Activated CD4-positive, alpha-beta T cell treated with anti-CD3 and anti-CD28 coated beads, Interleukin-2, amount 50 U/mL, for 16 hours (primary cell): ENCODE measurements around the gene PCDHGA4.
A peak's percentile ranks its signal among the peaks of the same experiment; 100 is the strongest.
"Not testable (repeated sequence)": the region's sequence is repeated elsewhere in the genome, so short reads cannot be mapped to it uniquely, and the experiment has no call there.

Source experiments
- DNase-seq: peaks from one replicate; pipeline ENCODE4 v3.0.0-alpha.2; 2020

The PCDHGA4 gene

GRCh38 chr5:141349917-141350619 lies 4.8 kb upstream of the PCDHGA4 start, which contains the start of gene PCDHGB1:
Gene PCDHGB1, plus strand, starts transcription at chr5:141350099. Its CDS starts 162 bp downstream, at chr5:141350261.
- peak; percentile 21 for DNase-seq

GRCh38 chr5:141351591-141351990 lies 3.2 kb upstream of the PCDHGA4 start:
- no peak for DNase-seq

DNA sequence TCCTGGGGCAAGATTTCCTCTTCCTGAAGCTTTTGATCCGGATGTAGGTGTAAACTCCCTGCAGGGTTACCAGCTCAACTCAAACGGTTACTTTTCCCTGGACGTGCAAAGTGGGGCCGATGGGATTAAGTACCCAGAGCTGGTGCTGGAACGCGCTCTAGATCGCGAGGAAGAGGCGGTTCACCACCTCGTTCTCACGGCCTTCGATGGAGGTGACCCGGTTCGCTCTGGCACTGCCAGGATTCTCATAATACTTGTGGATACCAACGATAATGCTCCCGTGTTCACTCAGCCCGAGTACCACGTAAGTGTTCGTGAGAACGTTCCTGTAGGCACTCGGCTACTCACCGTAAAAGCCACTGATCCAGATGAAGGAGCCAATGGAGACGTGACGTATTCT lies 820 bp downstream of the PCDHGA4 start:
- no peak for DNase-seq

- DNase-seq = no peak
Observed at GRCh38 chr5:141356133-141356532, 1.3 kb downstream of the PCDHGA4 start.

DNA sequence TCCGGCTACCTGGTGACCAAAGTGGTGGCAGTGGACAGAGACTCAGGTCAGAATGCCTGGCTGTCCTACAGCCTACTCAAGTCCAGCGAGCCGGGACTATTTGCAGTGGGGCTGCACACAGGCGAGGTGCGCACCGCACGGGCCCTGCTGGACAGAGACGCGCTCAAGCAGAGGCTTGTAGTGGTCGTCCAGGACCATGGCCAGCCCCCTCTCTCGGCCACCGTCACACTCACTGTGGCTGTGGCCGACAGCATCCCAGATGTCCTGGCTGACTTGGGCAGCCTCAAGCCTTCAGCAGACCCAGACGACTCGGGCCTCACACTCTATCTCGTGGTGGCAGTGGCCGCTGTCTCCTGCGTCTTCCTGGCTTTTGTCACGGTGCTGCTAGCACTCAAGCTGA lies 2.1 kb downstream of the PCDHGA4 start:
- DNase-seq = no peak

DNA sequence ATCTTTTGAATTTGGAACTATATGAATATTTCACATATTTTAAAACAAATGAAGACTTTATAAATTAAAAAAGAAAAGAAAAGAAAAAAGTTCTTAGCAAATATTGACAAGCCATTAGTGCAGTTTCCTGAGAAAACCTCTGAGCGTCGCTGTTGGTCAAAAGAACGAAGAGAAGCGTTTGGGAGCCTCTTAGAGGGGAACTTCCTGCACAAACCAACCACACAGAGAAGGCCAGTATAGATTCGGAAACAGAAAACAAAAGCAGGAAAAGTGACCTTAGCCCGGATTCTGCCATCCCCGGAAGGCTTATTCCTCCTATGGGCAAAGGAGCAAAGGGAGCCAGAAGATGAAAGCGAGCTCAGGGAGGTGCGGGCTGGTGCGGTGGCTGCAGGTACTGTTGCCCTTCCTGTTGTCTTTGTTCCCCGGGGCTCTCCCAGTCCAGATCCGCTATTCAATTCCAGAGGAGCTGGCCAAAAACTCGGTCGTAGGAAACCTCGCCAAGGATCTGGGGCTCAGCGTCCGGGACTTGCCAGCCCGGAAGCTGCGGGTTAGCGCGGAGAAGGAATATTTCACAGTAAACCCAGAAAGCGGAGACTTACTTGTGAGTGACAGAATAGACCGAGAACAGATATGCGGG lies 5.1 kb downstream of the PCDHGA4 start, which contains the start of gene PCDHGB2:
Gene PCDHGB2 (plus strand): TSS at position 205 of the 637 bp plus-strand sequence. CDS start 142 bp downstream, at position 347.
- no peak for DNase-seq

- DNase-seq = no peak
Observed at GRCh38 chr5:141360685-141361084, 5.9 kb downstream of the PCDHGA4 start.

DNA sequence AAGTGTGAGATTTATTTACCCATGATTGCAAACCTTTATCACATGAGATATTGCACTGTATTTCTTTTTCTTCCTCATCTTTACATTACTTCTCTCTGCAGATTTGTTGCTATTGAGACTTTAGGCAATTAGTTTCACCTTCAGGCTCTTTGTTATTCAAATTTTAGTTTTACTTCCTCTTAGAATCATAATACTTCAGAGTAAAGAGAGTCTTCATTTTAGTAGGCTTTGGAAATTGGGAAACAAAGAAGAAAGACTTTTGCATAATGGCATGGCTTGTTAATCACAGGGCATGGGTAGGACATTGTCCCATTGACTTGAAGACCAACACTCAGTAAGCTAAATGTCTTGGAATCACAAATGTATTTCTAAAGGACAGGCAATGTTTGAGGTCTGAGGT lies 7.9 kb downstream of the PCDHGA4 start:
- DNase-seq = no peak

DNA sequence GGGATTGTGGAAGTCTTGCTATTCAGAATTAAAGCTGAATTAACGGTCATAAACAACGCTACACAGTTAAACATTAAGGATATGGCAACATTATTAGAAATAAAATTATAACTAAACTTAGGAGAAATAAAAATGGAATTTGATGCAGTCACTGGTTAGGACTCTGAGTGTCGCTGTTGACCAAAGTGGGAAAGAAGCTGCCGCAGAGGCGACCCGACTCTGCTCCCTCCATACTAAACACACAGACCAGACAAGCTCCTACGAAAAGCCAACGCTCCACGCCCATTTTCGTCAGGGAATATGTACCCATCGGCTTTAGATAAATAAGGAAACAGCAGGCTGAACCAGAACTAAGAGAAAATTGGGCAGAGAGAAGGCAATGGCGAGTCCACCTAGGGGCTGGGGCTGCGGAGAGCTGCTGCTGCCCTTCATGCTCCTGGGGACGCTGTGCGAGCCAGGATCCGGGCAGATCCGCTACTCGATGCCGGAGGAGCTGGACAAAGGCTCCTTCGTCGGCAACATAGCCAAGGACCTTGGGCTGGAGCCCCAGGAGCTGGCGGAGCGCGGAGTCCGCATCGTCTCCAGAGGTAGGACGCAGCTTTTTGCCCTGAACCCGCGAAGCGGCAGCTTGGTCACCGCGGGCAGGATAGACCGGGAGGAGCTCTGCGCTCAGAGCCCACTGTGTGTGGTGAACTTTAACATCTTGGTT lies 9.3 kb downstream of the PCDHGA4 start, which contains the start of gene PCDHGA5:
Gene PCDHGA5 (plus strand): TSS at position 211 of the 709 bp plus-strand sequence. CDS start 169 bp downstream, at position 380.
- no peak for DNase-seq

GRCh38 chr5:141366016-141366896 lies 11.4 kb downstream of the PCDHGA4 start:
- DNase-seq = no peak

DNA sequence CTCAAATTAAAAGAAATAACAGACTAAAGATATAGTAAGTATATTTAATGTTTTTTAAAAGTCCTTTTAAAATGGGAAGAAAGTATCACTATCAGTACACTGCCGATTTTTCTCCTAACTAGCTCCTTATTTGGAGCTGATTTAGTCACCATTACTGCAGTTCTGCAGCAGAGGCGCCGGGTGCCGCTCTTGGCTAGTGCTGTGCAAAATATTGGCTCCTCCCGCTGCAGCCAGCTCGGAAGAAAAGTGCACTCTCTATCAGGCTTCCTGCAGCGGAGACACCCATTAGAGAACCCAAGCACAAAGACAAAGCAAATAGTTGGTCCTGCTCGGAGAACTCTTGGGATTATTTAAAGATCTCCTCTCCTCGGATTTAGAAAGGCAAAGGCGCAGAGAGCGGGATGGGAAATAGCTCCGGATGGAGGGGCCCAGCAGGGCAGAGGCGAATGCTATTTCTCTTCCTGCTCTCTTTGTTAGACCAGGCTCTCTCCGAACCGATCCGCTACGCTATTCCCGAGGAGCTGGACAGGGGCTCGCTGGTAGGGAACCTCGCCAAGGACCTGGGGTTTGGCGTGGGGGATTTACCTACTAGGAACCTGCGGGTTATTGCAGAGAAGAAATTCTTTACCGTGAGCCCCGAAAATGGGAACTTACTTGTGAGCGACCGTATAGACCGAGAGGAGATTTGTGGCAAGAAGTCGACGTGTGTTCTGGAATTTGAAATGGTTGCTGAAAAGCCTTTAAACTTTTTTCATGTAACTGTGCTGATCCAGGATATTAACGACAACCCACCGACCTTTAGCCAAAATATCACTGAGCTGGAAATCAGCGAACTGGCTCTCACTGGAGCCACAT lies 15.4 kb downstream of the PCDHGA4 start, which contains the start of gene PCDHGB3:
Gene PCDHGB3 (plus strand): TSS at position 249 of the 855 bp plus-strand sequence. CDS start 153 bp downstream, at position 402.
- peak; percentile 32 for DNase-seq

DNA sequence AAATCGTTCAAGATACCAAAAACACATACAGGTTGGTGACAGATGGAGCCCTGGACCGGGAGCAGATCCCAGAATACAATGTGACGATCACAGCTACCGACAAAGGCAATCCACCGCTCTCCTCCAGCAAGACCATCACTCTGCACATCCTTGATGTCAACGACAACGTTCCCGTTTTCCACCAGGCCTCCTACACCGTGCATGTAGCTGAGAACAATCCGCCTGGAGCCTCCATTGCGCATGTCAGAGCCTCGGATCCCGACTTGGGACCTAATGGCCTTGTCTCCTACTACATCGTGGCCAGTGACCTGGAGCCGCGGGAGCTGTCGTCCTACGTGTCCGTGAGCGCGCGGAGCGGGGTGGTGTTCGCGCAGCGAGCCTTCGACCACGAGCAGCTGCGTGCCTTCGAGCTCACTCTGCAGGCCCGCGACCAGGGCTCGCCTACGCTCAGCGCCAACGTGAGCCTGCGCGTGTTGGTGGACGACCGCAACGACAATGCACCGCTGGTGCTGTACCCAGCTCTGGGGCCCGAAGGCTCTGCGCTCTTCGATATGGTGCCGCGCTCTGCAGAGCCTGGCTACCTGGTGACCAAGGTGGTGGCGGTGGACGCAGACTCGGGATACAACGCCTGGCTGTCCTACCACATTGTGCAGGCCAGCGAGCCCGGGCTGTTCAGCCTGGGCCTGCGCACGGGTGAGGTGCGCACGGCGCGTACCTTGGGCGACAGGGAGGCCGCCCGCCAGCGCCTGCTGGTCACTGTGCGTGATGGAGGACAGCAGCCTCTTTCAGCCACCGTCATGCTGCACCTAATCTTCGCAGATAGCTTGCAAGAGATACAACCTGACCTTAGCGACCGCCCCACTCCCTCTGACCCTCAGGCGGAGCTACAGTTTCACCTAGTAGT lies 17.0 kb downstream of the PCDHGA4 start:
- no peak for DNase-seq

- peak; percentile 6 for DNase-seq
Observed at GRCh38 chr5:141373673-141374317, 19.0 kb downstream of the PCDHGA4 start, which contains the start of gene PCDHGA6. Gene PCDHGA6, plus strand, starts transcription at chr5:141373891. Its CDS starts 193 bp downstream, at chr5:141374084.

DNA sequence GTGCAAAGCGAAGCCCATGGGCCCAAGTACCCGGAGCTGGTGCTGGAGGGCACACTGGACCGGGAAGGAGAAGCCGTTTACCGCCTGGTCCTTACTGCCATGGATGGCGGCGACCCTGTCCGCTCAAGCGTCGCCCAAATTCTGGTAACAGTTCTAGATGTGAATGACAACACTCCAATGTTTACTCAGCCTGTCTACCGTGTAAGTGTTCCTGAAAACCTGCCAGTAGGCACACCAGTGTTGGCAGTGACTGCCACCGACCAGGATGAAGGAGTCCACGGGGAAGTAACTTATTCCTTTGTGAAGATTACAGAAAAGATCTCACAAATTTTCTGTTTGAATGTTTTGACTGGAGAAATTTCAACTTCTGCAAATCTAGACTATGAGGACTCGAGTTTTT lies 19.8 kb downstream of the PCDHGA4 start:
- DNase-seq = no peak

DNA sequence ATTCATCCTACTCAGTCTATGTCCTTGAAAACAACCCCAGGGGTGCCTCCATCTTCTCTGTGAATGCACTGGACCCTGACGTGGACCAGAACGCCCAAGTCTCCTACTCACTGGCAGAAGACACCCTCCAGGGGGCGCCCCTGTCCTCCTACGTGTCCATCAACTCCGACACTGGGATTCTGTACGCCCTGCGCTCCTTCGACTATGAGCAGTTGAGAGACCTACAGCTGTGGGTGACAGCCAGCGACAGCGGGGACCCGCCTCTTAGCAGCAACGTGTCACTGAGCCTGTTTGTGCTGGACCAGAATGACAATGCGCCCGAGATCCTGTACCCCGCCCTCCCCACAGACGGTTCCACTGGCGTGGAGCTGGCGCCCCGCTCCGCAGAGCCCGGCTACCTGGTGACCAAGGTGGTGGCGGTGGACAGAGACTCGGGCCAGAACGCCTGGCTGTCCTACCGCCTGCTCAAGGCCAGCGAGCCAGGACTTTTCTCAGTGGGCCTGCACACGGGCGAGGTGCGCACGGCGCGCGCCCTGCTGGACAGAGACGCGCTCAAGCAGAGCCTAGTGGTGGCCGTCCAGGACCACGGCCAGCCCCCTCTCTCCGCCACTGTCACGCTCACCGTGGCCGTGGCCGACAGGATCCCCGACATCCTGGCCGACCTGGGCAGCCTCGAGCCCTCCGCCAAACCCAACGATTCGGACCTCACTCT lies 20.8 kb downstream of the PCDHGA4 start:
- not testable (repeated sequence) for DNase-seq

DNA sequence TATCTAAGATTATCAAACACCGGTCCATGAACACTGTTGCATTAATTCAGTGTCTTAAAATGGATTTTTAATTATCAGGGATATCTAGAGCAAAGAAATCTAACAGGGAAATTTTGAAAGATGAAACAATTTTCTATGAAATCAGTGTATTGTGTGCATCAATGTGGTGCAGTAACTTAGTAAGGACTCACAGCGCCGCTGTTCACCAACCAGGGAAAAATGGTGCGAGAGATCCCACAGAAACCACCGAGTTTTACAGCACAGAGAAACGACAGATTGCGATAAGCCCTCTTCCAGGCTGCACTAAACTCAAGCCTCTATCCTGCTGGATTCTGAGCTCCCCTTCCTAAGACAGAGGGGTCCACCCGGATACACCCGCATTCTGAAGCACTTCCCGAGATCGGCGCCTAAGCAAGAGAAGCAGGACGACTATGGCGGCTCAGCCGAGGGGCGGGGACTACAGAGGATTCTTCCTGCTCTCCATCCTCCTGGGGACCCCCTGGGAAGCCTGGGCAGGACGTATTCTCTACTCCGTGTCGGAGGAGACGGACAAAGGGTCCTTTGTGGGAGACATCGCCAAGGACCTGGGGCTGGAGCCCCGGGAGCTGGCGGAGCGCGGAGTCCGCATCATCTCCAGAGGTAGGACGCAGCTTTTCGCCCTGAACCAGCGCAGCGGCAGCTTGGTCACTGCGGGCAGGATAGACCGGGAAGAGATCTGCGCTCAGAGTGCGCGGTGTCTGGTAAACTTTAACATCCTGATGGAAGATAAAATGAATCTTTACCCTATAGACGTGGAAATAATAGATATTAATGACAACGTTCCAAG lies 27.9 kb downstream of the PCDHGA4 start, which contains the start of gene PCDHGA7:
Gene PCDHGA7 (plus strand): TSS at position 274 of the 826 bp plus-strand sequence. CDS start 158 bp downstream, at position 432.
- DNase-seq = no peak

- DNase-seq = no peak
Observed at GRCh38 chr5:141383345-141383744, 28.5 kb downstream of the PCDHGA4 start.
